Rectal smooth muscle tissue (tissue), 1 donor: ENCODE data around the gene ASB18.
"Not testable (repeated sequence)": the region's sequence is repeated elsewhere in the genome, so short reads cannot be mapped to it uniquely, and the experiment has no call there.

ENCODE experiments used
- H3K27ac ChIP-seq: one replicate; pipeline ENCODE4 v1.7.0; 2013; ENCODE audit warnings: low read depth, low read length, inconsistent platforms
- H3K27me3 ChIP-seq: one replicate; pipeline ENCODE4 v1.7.0; 2013; ENCODE audit warnings: low read length; ENCODE audit not compliant: control insufficient read depth, insufficient read depth
- H3K36me3 ChIP-seq: one replicate; pipeline ENCODE4 v1.7.0; 2013; ENCODE audit warnings: low read length; ENCODE audit not compliant: control insufficient read depth, insufficient read depth
- H3K4me1 ChIP-seq: one replicate; pipeline ENCODE4 v1.7.0; 2013; ENCODE audit warnings: low read length; ENCODE audit not compliant: control insufficient read depth, insufficient read depth
- H3K4me3 ChIP-seq: one replicate; pipeline ENCODE4 v1.7.0; 2013; ENCODE audit warnings: low read length
- H3K9ac ChIP-seq: one replicate; pipeline ENCODE4 v1.7.0; 2013; ENCODE audit warnings: low read length

Gene ASB18

GRCh38 chr2:236294647-236295046 is 30.4 kb upstream of the ASB18 start:
- Histone ChIP-seq H3K27ac (no peak overlapping the region), H3K4me1 (no peaks in the 10 kb centered on the region), H3K36me3 (no peaks in the 10 kb centered on the region), H3K27me3 (no peaks in the 10 kb centered on the region), H3K4me3 (no peak overlapping the region), H3K9ac (no peak overlapping the region)

GRCh38 chr2:236293241-236293810 is 29.1 kb upstream of the ASB18 start:
- Histone ChIP-seq H3K4me1 (no peaks in the 10 kb centered on the region), H3K27me3 (no peaks in the 10 kb centered on the region), H3K27ac (no peak overlapping the region), H3K9ac (no peak overlapping the region), H3K36me3 (no peaks in the 10 kb centered on the region), H3K4me3 (no peak overlapping the region)

DNA sequence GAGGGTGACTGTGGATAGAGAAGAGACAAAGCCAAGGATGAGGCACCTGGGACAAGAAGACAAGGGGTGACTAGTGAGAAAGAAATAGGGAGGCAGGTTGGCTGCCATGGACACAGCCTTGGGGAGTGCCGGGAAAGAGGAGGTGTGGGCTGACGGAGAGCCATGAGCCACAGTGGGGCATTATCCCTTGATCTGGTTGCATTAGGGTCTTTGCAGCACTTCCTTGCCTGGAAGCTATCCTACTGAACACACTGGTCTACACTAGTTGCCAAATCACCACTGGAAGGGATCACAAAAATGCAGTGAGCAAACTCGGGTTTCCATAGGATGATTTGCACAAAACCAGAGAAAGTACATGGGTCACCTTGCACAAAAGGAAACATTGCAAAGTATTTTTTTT is 27.7 kb upstream of the ASB18 start:
- Histone ChIP-seq H3K4me3 (no peak overlapping the region), H3K9ac (no peak overlapping the region), H3K4me1 (no peaks in the 10 kb centered on the region), H3K27me3 (no peaks in the 10 kb centered on the region), H3K27ac (no peak overlapping the region), H3K36me3 (no peaks in the 10 kb centered on the region)

GRCh38 chr2:236291476-236291875 is 27.3 kb upstream of the ASB18 start:
- H3K36me3 ChIP-seq: no peaks in the 10 kb centered on the region
- H3K9ac ChIP-seq: no peak overlapping the region
- H3K27ac ChIP-seq: no peak overlapping the region
- no peaks in the 10 kb centered on the region for H3K4me1 ChIP-seq
- no peaks in the 10 kb centered on the region for H3K27me3 ChIP-seq
- no peak overlapping the region for H3K4me3 ChIP-seq

- no peaks in the 10 kb centered on the region for H3K36me3 ChIP-seq
- H3K27ac ChIP-seq: no peak overlapping the region
These were observed 26.7 kb upstream of the ASB18 start for GRCh38 chr2:236290742-236291425.

DNA sequence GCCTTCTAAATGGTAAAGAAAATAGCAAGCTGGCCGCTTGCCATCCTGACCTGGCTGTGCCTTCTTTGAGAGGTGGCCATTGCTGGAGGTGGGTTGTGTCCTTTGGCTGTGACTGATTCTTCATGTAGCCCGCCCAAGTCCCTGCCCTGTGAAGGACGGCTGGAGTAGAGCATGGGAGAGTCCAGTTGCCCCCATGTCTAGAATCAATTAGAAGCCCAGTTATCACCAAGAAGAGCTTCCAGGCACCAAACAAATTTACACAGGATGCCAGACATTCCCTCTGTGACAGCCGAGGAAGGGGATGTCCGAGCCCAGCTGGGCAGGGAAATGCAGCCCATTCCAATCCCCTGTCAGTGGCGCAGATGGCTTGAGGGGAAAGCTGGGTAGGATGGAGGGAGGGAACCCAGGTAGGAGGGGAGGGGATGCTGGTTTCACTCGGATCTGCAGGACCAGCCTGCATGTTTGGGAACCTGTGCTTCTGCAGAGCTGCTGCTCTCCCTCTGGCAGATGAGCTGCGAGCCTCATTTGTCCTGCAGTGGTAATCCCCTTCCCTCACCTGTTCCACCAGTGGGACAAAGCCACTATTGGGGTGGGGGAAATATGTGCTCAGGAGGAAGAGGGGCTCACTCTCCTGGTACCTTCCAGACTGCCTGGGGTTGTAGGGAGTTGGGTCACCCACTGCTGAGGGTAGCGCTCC is 25.7 kb upstream of the ASB18 start:
- H3K9ac ChIP-seq: no peak overlapping the region
- H3K36me3 ChIP-seq: no peaks in the 10 kb centered on the region
- no peaks in the 10 kb centered on the region for H3K27me3 ChIP-seq
- H3K4me1 ChIP-seq: no peaks in the 10 kb centered on the region
- no peak overlapping the region for H3K27ac ChIP-seq
- H3K4me3 ChIP-seq: no peak overlapping the region

More at GRCh38 chr2:236290742-236291425, 26.7 kb upstream of the ASB18 start:
- Histone ChIP-seq H3K9ac (no peak overlapping the region), H3K4me3 (no peak overlapping the region), H3K4me1 (no peaks in the 10 kb centered on the region), H3K27me3 (no peaks in the 10 kb centered on the region)

GRCh38 chr2:236288373-236288772 is 24.2 kb upstream of the ASB18 start:
- not testable (repeated sequence) for H3K4me3 ChIP-seq, H3K36me3 ChIP-seq, H3K27me3 ChIP-seq, H3K9ac ChIP-seq, H3K27ac ChIP-seq, H3K4me1 ChIP-seq

- Histone ChIP-seq H3K4me3 (no peak overlapping the region), H3K36me3 (no peaks in the 10 kb centered on the region)
These were observed 23.4 kb upstream of the ASB18 start for GRCh38 chr2:236287656-236288055.

GRCh38 chr2:236286873-236287545 is 22.8 kb upstream of the ASB18 start:
- H3K36me3 ChIP-seq: no peaks in the 10 kb centered on the region
- H3K27me3 ChIP-seq: no peaks in the 10 kb centered on the region

More at GRCh38 chr2:236287656-236288055, 23.4 kb upstream of the ASB18 start:
- H3K27me3 ChIP-seq: no peaks in the 10 kb centered on the region
- H3K27ac ChIP-seq: no peak overlapping the region
- H3K4me1 ChIP-seq: no peaks in the 10 kb centered on the region
- H3K9ac ChIP-seq: no peak overlapping the region

DNA sequence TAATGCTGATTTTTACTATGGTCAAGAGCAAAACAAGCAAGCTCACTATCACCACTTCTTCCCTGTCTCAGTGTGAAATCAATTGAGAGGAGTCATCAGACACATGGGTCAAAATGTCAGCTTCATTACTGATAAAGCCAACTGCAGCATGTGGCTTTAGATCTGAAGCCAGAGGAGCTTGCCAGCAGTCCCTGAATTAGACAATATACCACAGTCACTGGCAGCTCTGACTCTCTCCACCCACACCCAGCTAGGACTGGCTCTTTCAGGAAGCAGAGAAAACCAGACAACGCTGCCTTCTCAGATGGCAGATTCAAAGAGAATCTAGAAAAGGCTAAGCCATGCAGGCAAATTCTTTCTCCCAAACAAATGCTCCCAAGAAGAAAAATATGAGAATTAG is 20.0 kb upstream of the ASB18 start:
- H3K27ac ChIP-seq: no peak overlapping the region
- no peak overlapping the region for H3K4me3 ChIP-seq
- no peaks in the 10 kb centered on the region for H3K27me3 ChIP-seq
- H3K9ac ChIP-seq: no peak overlapping the region
- H3K36me3 ChIP-seq: no peaks in the 10 kb centered on the region
- no peaks in the 10 kb centered on the region for H3K4me1 ChIP-seq

More at GRCh38 chr2:236286873-236287545, 22.8 kb upstream of the ASB18 start:
- Histone ChIP-seq H3K9ac (no peak overlapping the region), H3K27ac (no peak overlapping the region), H3K4me3 (no peak overlapping the region), H3K4me1 (no peaks in the 10 kb centered on the region)

GRCh38 chr2:236282406-236282805 is 18.2 kb upstream of the ASB18 start:
- Histone ChIP-seq H3K4me3 (no peak overlapping the region), H3K9ac (no peak overlapping the region), H3K4me1 (no peaks in the 10 kb centered on the region), H3K36me3 (no peaks in the 10 kb centered on the region), H3K27ac (no peak overlapping the region), H3K27me3 (no peaks in the 10 kb centered on the region)

- Histone ChIP-seq H3K27me3 (no peaks in the 10 kb centered on the region), H3K9ac (no peak overlapping the region), H3K27ac (no peak overlapping the region), H3K4me1 (no peaks in the 10 kb centered on the region), H3K36me3 (no peaks in the 10 kb centered on the region), H3K4me3 (no peak overlapping the region)
These were observed 17.2 kb upstream of the ASB18 start for GRCh38 chr2:236281423-236281822.
